Tongue (tissue), 3 donors: ENCODE measurements around the gene EEA1. TPM values are rescaled to one million over a fixed set of nuclear protein-coding genes. Genes with fewer than 3 reads are reported as not detected.
A peak's percentile ranks its signal among the peaks of the same experiment; 100 is the strongest.

Experiments used
- DNase-seq: peaks from one replicate; pipeline ENCODE4 v3.0.0-alpha.2; 2015
- small RNA-seq: library from RNA; depleted of rRNA; stranded (forward); fragments of <200 nt; gene quantifications from one replicate; pipeline ENCODE3, GENCODE V24; 2014; ENCODE audit warnings: low replicate concordance
- total RNA-seq: library from RNA; depleted of rRNA; stranded (reverse); fragments of >200 nt; gene quantifications from one replicate; pipeline ENCODE4 v1.2.3, GENCODE V29; 2014

EEA1 gene
- total RNA-seq, 1 donor from 2014 or later = 43.8 TPM

- DNase-seq = peak; percentile 88
These were observed 183.1 kb downstream of the EEA1 start for GRCh38 chr12:92745856-92746550.

GRCh38 chr12:92743026-92743425 lies 186.1 kb downstream of the EEA1 start:
- DNase-seq = no peak

- DNase-seq = no peak
These were observed 188.7 kb downstream of the EEA1 start for GRCh38 chr12:92740411-92740810.

- DNase-seq = peak; percentile 53
These were observed 190.0 kb downstream of the EEA1 start for GRCh38 chr12:92739113-92739512.

- DNase-seq = no peak
These were observed 190.9 kb downstream of the EEA1 start for GRCh38 chr12:92737855-92738850.

GRCh38 chr12:92736605-92737004 lies 192.5 kb downstream of the EEA1 start:
- no peak for DNase-seq

GRCh38 chr12:92735131-92735721 lies 193.9 kb downstream of the EEA1 start:
- peak; percentile 76 for DNase-seq

GRCh38 chr12:92733661-92734060 lies 195.4 kb downstream of the EEA1 start:
- no peak for DNase-seq

GRCh38 chr12:92733181-92733580 lies 195.9 kb downstream of the EEA1 start:
- DNase-seq = no peak

- peak; percentile 24 for DNase-seq
These were observed 196.4 kb downstream of the EEA1 start for GRCh38 chr12:92732716-92733115.

GRCh38 chr12:92732216-92732615 lies 196.9 kb downstream of the EEA1 start:
- no peak for DNase-seq

- no peak for DNase-seq
These were observed 198.3 kb downstream of the EEA1 start for GRCh38 chr12:92730758-92731157.

- DNase-seq = peak; percentile 56
These were observed 199.3 kb downstream of the EEA1 start for GRCh38 chr12:92729773-92730305.

GRCh38 chr12:92726850-92727249 lies 202.2 kb downstream of the EEA1 start:
- DNase-seq = no peak

- DNase-seq = no peak
These were observed 206.2 kb downstream of the EEA1 start for GRCh38 chr12:92722897-92723296.

- no peak for DNase-seq
These were observed 207.4 kb downstream of the EEA1 start for GRCh38 chr12:92721656-92722055.

- DNase-seq = no peak
These were observed 208.0 kb downstream of the EEA1 start for GRCh38 chr12:92721130-92721529.

Small RNA genes within 50 kb of the gene (small RNA-seq; reads per million reads assigned to genes)
- gene RNU6-1329P = not detected

Other genes starting within 250 kb of the EEA1 start
- not detected for gene PLEKHG7, start 226.3 kb downstream of the EEA1 start, total RNA-seq